ENCODE data around the gene NPEPL1. TPM values are rescaled to one million over a fixed set of nuclear protein-coding genes. Genes with fewer than 3 reads are reported as not detected.

NPEPL1 gene
- total RNA-seq, 4 donors from 2014 or later, result 24.9 to 49.8 (median 27.9) TPM

- ATAC-seq (ENCODE audit: low FRiP score) (no peak), DNase-seq (ENCODE audit: low spot score) (no peak)
- TF ChIP-seq CTCF (IDR thresholded peaks at IDR 0.05), result no peak
Measured at GRCh38 chr20:58658760-58659159, 33.8 kb upstream of the NPEPL1 start.

GRCh38 chr20:58659841-58660240, 32.8 kb upstream of the NPEPL1 start:
- DNase-seq (ENCODE audit: low spot score) (no peak), ATAC-seq (ENCODE audit: low FRiP score) (no peak)
- no peak for TF ChIP-seq CTCF (IDR thresholded peaks at IDR 0.05)

- ATAC-seq (ENCODE audit: low FRiP score) (no peak), DNase-seq (ENCODE audit: low spot score) (no peak)
- TF ChIP-seq CTCF (IDR thresholded peaks at IDR 0.05), result no peak
Measured at GRCh38 chr20:58660855-58661597, 31.6 kb upstream of the NPEPL1 start.

GRCh38 chr20:58661598-58662473, 30.8 kb upstream of the NPEPL1 start:
- no peak for ATAC-seq (ENCODE audit: low FRiP score)
- no peak for DNase-seq (ENCODE audit: low spot score)
- TF ChIP-seq CTCF (IDR thresholded peaks at IDR 0.05), result no peak

- no peak for DNase-seq (ENCODE audit: low spot score)
- ATAC-seq (ENCODE audit: low FRiP score), result no peak
- TF ChIP-seq CTCF (IDR thresholded peaks at IDR 0.05), result no peak
Measured at GRCh38 chr20:58664331-58664730, 28.3 kb upstream of the NPEPL1 start.

- ATAC-seq (ENCODE audit: low FRiP score) (no peak), DNase-seq (ENCODE audit: low spot score) (no peak)
- TF ChIP-seq CTCF (IDR thresholded peaks at IDR 0.05), result no peak
Measured at GRCh38 chr20:58664883-58665282, 27.7 kb upstream of the NPEPL1 start.
